Measurements from ENCODE around the gene SRGAP3.

GRCh38 chr3:9163289-9163688 lies 86.2 kb downstream of the SRGAP3 start:
- TF ChIP-seq CTCF (IDR thresholded peaks at IDR 0.05; ENCODE audit: poor library complexity) (no peak), EZH2 (IDR thresholded peaks at IDR 0.05; ENCODE audit: borderline replicate concordance) (no peak)

All from hepatocyte (in vitro differentiated cells).